CD4-positive, alpha-beta T cell treated with Interleukin-17A for 4 hours (primary cell): ENCODE results near the gene NCKAP1.
"Not testable (repeated sequence)": the region's sequence is repeated elsewhere in the genome, so short reads cannot be mapped to it uniquely, and the experiment has no call there.

Experiments
- DNase-seq: peaks from one replicate; pipeline ENCODE4 v3.0.0-alpha.2; 2020; ENCODE audit warnings: mixed read lengths

NCKAP1 gene

GRCh38 chr2:182911813-182912517, 126.3 kb downstream of the NCKAP1 start:
- DNase-seq: no peak

DNA sequence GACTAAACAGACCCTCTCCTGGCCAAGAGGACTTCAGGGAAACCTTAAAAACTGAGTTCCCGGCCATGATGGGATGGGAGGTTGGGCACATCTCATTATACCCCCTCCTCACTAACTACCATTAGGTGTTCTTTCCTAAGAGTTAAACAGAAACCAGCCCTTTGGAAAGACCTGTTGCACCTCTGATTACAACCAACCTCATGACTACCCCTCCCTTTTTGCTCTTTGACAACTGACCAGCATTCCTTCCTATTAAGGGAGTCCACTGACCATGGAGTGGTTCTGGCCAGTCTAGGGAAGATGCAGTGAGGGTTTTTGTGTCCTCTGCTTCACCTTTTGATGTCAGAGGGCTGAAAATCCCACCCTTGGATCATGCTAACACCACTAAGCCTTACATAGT, 127.3 kb downstream of the NCKAP1 start:
- DNase-seq: no peak

DNA sequence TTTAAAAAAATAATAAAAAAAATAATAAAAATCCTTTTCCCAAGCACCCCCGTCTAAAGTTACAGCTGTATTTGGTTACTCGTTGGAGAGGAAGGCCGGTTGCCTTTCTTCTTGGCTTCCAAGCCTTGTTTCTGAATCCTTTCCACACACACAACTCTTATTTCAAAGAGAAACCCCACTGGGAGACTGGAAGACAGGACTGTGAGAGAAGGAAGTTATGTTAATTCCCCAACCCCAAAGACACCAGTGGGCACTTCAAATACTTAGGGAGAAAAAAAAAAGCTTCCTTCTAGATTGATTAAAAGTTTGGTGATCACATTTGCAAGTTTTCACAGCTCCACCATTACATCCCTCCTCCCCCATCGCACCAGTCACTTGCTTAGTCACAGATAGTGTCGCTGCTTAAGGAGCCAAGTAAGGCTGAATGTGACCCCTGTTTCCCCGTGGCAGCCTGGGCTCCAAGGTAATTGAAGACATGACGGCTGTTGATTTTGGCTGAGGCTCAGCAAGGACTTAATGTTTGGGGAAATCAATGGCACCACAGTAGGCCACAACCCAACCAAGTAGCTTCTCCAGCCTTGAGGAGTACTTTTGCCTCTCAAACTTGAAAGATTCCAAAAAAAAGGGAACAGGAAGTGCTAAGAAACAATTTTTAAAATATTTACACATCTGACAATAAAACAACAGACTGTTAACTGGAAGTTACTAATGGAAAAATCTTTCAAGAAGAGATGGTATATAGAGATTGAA, 131.0 kb downstream of the NCKAP1 start:
- DNase-seq: no peak

GRCh38 chr2:182906454-182906853, 131.8 kb downstream of the NCKAP1 start:
- no peak for DNase-seq

DNA sequence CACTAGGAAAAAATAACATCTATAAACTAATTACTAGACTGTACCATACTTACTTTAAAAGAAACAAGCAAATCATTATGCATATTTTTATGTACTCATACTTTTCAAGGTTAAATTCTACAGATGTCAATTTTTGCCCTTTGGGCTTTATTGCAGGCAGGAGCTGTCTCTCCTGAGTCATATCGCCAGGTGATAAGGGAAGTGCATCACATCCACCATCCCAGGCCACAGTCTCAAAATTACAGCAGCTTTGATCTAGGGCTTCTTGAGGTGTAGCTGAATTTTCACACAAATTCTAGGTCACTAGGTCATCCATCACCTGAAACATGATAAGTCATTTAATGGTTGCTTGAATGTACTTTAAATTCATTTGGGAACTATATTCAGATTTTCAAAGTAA, 133.4 kb downstream of the NCKAP1 start:
- no peak for DNase-seq

- no peak for DNase-seq
Observed at GRCh38 chr2:182903566-182903965, 134.7 kb downstream of the NCKAP1 start.

- DNase-seq: no peak
Observed at GRCh38 chr2:182901748-182902147, 136.5 kb downstream of the NCKAP1 start.

GRCh38 chr2:182898718-182899117, 139.5 kb downstream of the NCKAP1 start:
- DNase-seq: no peak

- no peak for DNase-seq
Observed at GRCh38 chr2:182897137-182897536, 141.1 kb downstream of the NCKAP1 start.

- DNase-seq: no peak
Observed at GRCh38 chr2:182895798-182896197, 142.5 kb downstream of the NCKAP1 start.

GRCh38 chr2:182895169-182895568, 143.1 kb downstream of the NCKAP1 start:
- DNase-seq: no peak

DNA sequence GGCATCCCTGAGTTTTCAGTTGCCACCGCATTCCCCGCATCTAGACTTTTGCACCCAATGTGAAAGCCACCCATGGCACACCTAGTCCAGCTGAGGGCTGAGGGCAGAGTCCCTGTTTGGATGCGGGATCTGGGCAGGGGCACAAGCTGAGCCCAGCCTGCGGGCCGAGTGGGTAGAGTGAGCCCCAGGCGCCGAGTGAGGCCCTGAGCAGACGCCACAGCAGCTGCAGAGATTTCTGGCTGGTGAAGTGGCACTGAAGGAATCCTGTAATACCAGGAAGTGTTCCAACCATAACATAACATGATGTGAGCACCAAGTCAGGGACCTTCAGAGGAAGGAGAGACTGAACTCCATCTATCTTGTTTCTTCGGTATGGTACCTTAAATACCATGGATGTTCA, 144.1 kb downstream of the NCKAP1 start:
- no peak for DNase-seq

GRCh38 chr2:182893666-182894065, 144.6 kb downstream of the NCKAP1 start:
- no peak for DNase-seq

- DNase-seq: not testable (repeated sequence)
Observed at GRCh38 chr2:182893035-182893434, 145.2 kb downstream of the NCKAP1 start.

DNA sequence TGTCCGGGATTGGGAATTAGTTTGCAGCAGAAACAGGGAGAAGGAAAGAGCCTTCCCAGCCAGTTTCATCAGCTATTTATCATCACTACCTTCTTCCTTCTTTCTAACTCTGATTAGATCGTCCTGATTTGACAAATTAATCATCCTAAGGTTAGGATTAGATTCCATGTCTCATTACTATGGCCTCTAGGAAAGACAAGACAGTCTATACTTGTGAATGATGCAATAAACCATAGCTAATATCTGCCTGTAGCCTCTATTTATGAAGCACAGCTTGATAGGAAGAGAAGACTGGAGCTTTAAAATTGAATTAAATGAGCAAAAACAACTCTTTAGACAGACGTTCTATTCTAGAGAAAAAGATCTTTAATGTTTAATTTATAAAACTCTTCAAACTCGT, 146.6 kb downstream of the NCKAP1 start:
- no peak for DNase-seq

- no peak for DNase-seq
Observed at GRCh38 chr2:182890773-182891378, 147.4 kb downstream of the NCKAP1 start.

- no peak for DNase-seq
Observed at GRCh38 chr2:182890305-182890704, 148.0 kb downstream of the NCKAP1 start.

DNA sequence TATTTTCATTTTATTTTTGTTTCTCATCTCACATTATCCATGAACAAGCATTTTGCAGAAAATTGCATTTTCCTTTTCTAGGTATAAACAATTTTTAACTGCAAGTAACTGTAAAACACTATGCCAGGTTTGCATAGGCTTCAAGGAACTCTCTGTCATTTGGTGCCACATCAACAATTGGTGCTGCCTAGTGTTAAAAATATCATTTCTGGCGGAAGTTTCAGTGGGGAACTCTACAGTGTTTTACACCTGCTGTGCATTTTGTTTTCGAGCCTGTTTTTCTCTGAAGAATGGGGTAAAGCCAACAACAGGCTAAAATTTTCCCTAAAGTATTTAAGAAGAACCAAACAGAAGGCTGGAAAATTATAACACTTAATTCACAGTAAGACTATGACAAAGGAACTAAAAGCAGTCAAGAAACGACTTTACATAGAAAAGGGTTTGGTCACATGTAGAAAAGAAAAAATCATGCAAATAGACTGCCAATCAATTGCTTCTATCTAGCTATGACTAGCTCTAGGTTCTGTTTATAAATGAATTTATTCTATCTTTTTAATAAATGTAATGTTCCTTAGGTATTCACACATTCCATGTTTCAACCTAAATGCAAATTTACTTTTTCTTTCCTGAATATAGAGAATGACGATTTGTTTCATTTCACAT, 150.4 kb downstream of the NCKAP1 start:
- no peak for DNase-seq

GRCh38 chr2:182887093-182887492, 151.2 kb downstream of the NCKAP1 start:
- no peak for DNase-seq

GRCh38 chr2:182885771-182886170, 152.5 kb downstream of the NCKAP1 start:
- DNase-seq: no peak

GRCh38 chr2:182883451-182883850, 154.8 kb downstream of the NCKAP1 start:
- DNase-seq: no peak

DNA sequence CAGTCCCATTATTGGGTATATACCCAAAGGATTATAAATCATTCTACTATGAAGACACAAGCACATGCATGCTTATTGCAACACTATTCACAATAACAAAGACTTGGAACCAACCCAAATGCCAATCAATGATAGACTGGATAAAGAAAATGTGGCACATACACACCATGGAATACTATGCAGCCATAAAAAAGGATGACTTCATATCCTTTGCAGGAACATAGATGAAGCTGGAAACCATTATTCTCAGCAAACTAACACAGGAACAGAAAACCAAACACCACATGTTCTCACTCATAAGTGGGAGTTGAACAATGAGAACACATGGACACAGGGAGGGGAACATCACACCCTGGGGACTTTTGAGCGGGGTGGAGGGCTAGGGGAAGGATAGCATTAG, 158.2 kb downstream of the NCKAP1 start:
- DNase-seq: not testable (repeated sequence)

DNA sequence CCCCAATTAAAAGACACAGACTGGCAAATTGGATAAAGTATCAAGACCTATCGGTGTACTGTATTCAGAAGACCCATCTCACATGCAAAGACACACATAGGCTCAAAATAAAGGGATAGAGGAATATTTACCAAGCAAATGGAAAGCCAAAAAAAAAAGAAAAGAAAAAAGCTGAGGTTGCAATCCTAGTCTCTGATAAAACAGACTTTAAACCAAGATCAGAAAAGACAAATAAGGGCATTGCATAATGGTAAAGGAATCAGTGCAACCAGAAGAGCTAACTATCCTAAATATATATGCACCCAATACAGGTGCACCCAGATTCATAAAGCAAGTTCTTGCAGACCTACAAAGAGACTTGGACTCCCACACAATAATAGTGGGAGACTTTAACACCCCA, 161.6 kb downstream of the NCKAP1 start:
- DNase-seq: not testable (repeated sequence)

- no peak for DNase-seq
Observed at GRCh38 chr2:182870227-182870626, 168.0 kb downstream of the NCKAP1 start.
